Sigmoid colon (tissue), 7 donors: Measurements from ENCODE around the gene CHCHD4. TPM values are rescaled to one million over a fixed set of nuclear protein-coding genes. Genes with fewer than 3 reads are reported as not detected.

ENCODE experiments used
- DNase-seq: peaks from one replicate; pipeline ENCODE4 v3.0.0-alpha.2; 2019
- H3K27ac ChIP-seq, 4 donors: fragments of 200-600 bp; sonication (generic); one replicate each; pipeline ENCODE4 v1.5.1; 2016 to 2019; ENCODE audit warnings: mild to moderate bottlenecking in 1 of 4
- H3K27me3 ChIP-seq, 3 donors: fragments of 200-600 bp; sonication (generic); one replicate each; pipeline ENCODE4 v1.5.1; 2019; ENCODE audit warnings: mild to moderate bottlenecking in 1 of 3
- H3K36me3 ChIP-seq, 4 donors: fragments of 200-600 bp; sonication (generic); one replicate each; pipeline ENCODE4 v1.5.1; 2016 to 2019
- H3K4me1 ChIP-seq, 4 donors: fragments of 200-600 bp; sonication (generic); one replicate each; pipeline ENCODE4 v1.5.1; 2017 to 2019
- H3K4me3 ChIP-seq, 4 donors: fragments of 200-600 bp; sonication (generic); one replicate each; pipeline ENCODE4 v1.5.1; 2017 to 2019; ENCODE audit warnings: mild to moderate bottlenecking in 2 of 4, moderate library complexity in 1 of 4
- H3K9me3 ChIP-seq, 4 donors: fragments of 200-600 bp in 3 of 4; sonication (generic) in 3 of 4; one replicate each; pipeline versions ENCODE4 v1.5.1 to v1.6.1; 2013 to 2019
- EP300 ChIP-seq, 4 donors: sonication (generic); formaldehyde crosslinking; IDR thresholded peaks; one replicate each; pipeline ENCODE4 v1.6.1; 2017; ENCODE audit warnings: antibody characterized with exemption in 4 of 4
- POLR2A ChIP-seq, 2 donors: fragments of 450-650 bp; IDR thresholded peaks; one replicate each; pipeline ENCODE4 v1.6.1; 2016; ENCODE audit warnings: antibody characterized with exemption in 2 of 2, mild to moderate bottlenecking in 2 of 2, moderate library complexity in 2 of 2
- POLR2AphosphoS5 ChIP-seq, 4 donors: sonication (generic); formaldehyde crosslinking; IDR thresholded peaks; one replicate each; pipeline ENCODE4 v1.6.1; 2017; ENCODE audit warnings: antibody characterized with exemption in 4 of 4
- WGBS, 2 donors: extraction: QIAGEN DNeasy Blood & Tissue Kit; methylation state at CpG; one replicate each; pipeline ENCODE4 v1.1.7; 2013; 5-methylcytosine and 5-hydroxymethylcytosine counted together
- intact Hi-C: fragments of 100-400 bp; cut with DNase I; formaldehyde crosslinking; loops from one replicate; pipeline ENCODE4 v1.15.1; 2023
- polyA plus RNA-seq, 3 donors: library from polyadenylated mRNA; stranded (reverse); fragments of 200-250 nt; gene quantifications; one replicate each; pipeline ENCODE4 v1.2.3, GENCODE V29; 2013
- total RNA-seq, 4 donors: library from RNA; depleted of rRNA; stranded (reverse); fragments of >200 nt; gene quantifications; one replicate each; pipeline ENCODE4 v1.1.0, GENCODE V29; 2016
- TF ChIP-seq, protein P1 (sequence below), 4 experiments: fragments of 450-650 bp in 3 of 4; fragments of 200-600 bp in 1 of 4; IDR thresholded peaks; one replicate each; pipeline ENCODE4 v1.5.1; 2016 to 2019; ENCODE audit warnings: antibody characterized with exemption in 4 of 4, mild to moderate bottlenecking in 3 of 4, moderate library complexity in 2 of 4
- donor health status: healthy with polysubstance abuse.
- donor health status: Bipolar disorder and iron deficiency.
- donor health status: healthy.

Gene CHCHD4
- total and polyA plus RNA-seq, 7 donors = 13.0 to 33.8 (median 20.9) TPM

DNA sequence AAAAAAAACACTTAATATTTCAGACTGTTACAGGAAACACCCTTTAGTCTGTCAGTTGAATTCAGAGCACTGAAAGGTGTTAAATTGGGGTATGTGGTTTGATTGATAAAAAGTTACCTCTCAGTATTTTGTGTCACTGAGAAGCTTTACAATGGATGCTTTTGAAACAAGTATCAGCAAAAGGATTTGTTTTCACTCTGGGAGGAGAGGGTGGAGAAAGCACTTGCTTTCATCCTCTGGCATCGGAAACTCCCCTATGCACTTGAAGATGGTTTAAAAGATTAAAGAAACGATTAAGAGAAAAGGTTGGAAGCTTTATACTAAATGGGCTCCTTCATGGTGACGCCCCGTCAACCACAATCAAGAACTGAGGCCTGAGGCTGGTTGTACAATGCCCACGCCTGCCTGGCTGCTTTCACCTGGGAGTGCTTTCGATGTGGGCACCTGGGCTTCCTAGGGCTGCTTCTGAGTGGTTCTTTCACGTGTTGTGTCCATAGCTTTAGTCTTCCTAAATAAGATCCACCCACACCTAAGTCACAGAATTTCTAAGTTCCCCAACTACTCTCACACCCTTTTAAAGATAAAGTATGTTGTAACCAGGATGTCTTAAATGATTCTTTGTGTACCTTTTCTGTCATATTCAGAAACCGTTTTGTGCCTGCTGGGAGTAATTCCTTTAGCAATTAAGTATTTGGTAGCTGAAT, 18.0 kb upstream of the CHCHD4 start:
- Histone ChIP-seq H3K36me3 (peaks cover 12 to 72% (median 20%) of the 10 kb centered on the region in 4 donors), H3K4me3 (no peak overlapping the region), H3K27ac (peak overlapping the region; percentile 81 to 92 (median 84)), H3K9me3 (no peaks in the 10 kb centered on the region), H3K27me3 (no peaks in the 10 kb centered on the region), H3K4me1 (peaks cover 0 to 54% (median 46%) of the 10 kb centered on the region in 4 donors)
- 71 to 82% methylated on average over 8 of the region's 8 CpGs for WGBS, 2 donors
- DNase-seq = no peak
- TF ChIP-seq POLR2A (IDR thresholded peaks at IDR 0.05) = no peak
- no peak for TF ChIP-seq POLR2AphosphoS5 (IDR thresholded peaks at IDR 0.05)
- TF ChIP-seq, protein P1, sequence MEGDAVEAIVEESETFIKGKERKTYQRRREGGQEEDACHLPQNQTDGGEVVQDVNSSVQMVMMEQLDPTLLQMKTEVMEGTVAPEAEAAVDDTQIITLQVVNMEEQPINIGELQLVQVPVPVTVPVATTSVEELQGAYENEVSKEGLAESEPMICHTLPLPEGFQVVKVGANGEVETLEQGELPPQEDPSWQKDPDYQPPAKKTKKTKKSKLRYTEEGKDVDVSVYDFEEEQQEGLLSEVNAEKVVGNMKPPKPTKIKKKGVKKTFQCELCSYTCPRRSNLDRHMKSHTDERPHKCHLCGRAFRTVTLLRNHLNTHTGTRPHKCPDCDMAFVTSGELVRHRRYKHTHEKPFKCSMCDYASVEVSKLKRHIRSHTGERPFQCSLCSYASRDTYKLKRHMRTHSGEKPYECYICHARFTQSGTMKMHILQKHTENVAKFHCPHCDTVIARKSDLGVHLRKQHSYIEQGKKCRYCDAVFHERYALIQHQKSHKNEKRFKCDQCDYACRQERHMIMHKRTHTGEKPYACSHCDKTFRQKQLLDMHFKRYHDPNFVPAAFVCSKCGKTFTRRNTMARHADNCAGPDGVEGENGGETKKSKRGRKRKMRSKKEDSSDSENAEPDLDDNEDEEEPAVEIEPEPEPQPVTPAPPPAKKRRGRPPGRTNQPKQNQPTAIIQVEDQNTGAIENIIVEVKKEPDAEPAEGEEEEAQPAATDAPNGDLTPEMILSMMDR (IDR thresholded peaks at IDR 0.05) = no peak
- no peak for TF ChIP-seq EP300 (IDR thresholded peaks at IDR 0.05)
- intact Hi-C loops = loop anchor here (10.0 kb wide), 1 partner anchor 1478 kb away; the partner anchor contains the start of gene RAF1

DNA sequence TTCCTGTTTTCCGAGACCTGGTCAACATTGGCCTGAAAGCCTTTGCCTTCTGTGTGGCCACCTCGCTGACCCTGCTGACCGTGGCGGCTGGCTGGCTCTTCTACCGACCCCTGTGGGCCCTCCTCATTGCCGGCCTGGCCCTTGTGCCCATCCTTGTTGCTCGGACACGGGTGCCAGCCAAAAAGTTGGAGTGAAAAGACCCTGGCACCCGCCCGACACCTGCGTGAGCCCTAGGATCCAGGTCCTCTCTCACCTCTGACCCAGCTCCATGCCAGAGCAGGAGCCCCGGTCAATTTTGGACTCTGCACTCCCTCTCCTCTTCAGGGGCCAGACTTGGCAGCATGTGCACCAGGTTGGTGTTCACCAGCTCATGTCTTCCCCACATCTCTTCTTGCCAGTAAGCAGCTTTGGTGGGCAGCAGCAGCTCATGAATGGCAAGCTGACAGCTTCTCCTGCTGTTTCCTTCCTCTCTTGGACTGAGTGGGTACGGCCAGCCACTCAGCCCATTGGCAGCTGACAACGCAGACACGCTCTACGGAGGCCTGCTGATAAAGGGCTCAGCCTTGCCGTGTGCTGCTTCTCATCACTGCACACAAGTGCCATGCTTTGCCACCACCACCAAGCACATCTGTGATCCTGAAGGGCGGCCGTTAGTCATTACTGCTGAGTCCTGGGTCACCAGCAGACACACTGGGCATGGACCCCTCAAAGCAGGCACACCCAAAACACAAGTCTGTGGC, 17.1 kb upstream of the CHCHD4 start:
- Histone ChIP-seq H3K27me3 (no peaks in the 10 kb centered on the region), H3K27ac (peak overlapping the region; percentile 12 to 92 (median 84)), H3K4me3 (no peak overlapping the region), H3K4me1 (peaks cover 0 to 59% (median 44%) of the 10 kb centered on the region in 4 donors), H3K36me3 (peaks cover 6 to 72% (median 19%) of the 10 kb centered on the region in 4 donors), H3K9me3 (no peaks in the 10 kb centered on the region)
- DNase-seq = no peak
- 90 to 93% methylated on average over 19 of the region's 19 CpGs for WGBS, 2 donors
- intact Hi-C loops = loop anchor here (10.0 kb wide), 1 partner anchor 1477 kb away; the partner anchor contains the start of gene RAF1
- TF ChIP-seq, protein P1 (IDR thresholded peaks at IDR 0.05) = no peak
- TF ChIP-seq POLR2A (IDR thresholded peaks at IDR 0.05) = no peak
- peak in 1 of 4 donors; percentile 6 for TF ChIP-seq POLR2AphosphoS5 (IDR thresholded peaks at IDR 0.05)
- no peak for TF ChIP-seq EP300 (IDR thresholded peaks at IDR 0.05)

DNA sequence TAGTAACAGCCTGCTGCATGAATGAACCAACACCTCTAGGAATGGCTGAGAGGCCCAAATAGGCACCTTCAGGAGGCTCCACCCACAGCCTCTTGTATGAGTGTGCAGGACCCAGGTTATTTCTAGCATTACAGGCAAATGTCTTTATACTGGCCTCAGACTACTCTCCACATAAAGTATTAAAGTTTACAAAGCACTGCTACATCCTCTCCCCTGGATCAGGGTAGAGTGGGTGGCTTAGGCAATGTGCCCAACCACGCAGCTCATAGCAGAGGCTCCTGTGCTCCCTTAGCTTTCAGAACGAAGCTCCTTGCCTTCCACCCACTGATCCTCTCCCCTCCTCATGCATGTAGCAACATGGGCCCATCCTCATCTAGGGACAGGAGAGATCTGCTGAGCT, 16.5 kb upstream of the CHCHD4 start:
- H3K27ac ChIP-seq = peak overlapping the region in 2 of 4 donors; percentile 81 to 87
- no peak for TF ChIP-seq EP300 (IDR thresholded peaks at IDR 0.05)
- TF ChIP-seq, protein P1 (IDR thresholded peaks at IDR 0.05) = no peak
- TF ChIP-seq POLR2A (IDR thresholded peaks at IDR 0.05) = no peak
- H3K4me1 ChIP-seq = peaks cover 0 to 53% (median 39%) of the 10 kb centered on the region in 4 donors
- no peak overlapping the region for H3K4me3 ChIP-seq
- peaks cover 10 to 72% (median 22%) of the 10 kb centered on the region in 4 donors for H3K36me3 ChIP-seq
- no peaks in the 10 kb centered on the region for H3K9me3 ChIP-seq
- DNase-seq = no peak
- WGBS, 2 donors = 76 to 81% methylated on average over 2 of the region's 2 CpGs
- no peaks in the 10 kb centered on the region for H3K27me3 ChIP-seq
- intact Hi-C loops = loop anchor here (10.0 kb wide), 1 partner anchor 1476 kb away; the partner anchor contains the start of gene RAF1

DNA sequence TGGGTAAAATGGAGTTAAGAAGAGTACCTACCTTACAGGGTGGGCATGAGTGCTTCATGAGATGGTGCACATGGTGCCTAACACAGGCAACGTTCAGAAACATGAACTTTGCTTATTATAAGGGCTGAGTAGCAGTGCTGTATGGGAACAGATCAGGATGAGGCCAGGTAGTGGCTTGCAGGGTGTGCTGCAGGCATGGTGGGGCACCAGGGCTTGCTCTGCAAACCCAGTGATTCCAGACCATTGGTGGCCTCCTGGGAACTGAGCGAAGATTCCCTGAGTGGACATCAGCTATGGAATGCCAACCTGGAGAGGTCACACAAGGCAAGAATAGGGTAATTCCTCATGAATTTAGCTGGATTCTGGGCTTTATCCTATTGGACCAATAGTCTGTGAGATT, 16.0 kb upstream of the CHCHD4 start:
- Histone ChIP-seq H3K9me3 (no peaks in the 10 kb centered on the region), H3K4me3 (no peak overlapping the region), H3K4me1 (peaks cover 0 to 48% (median 35%) of the 10 kb centered on the region in 4 donors), H3K27ac (peak overlapping the region in 2 of 4 donors; percentile 10 to 81), H3K36me3 (peaks cover 10 to 72% (median 25%) of the 10 kb centered on the region in 4 donors), H3K27me3 (no peaks in the 10 kb centered on the region)
- intact Hi-C loops = loop anchor here (10.0 kb wide), 1 partner anchor 1476 kb away; the partner anchor contains the start of gene RAF1
- 84 to 88% methylated on average over 2 of the region's 2 CpGs for WGBS, 2 donors
- TF ChIP-seq EP300 (IDR thresholded peaks at IDR 0.05) (no peak), POLR2AphosphoS5 (IDR thresholded peaks at IDR 0.05) (peak in 1 of 4 donors; percentile 8), POLR2A (IDR thresholded peaks at IDR 0.05) (no peak)
- DNase-seq = no peak

DNA sequence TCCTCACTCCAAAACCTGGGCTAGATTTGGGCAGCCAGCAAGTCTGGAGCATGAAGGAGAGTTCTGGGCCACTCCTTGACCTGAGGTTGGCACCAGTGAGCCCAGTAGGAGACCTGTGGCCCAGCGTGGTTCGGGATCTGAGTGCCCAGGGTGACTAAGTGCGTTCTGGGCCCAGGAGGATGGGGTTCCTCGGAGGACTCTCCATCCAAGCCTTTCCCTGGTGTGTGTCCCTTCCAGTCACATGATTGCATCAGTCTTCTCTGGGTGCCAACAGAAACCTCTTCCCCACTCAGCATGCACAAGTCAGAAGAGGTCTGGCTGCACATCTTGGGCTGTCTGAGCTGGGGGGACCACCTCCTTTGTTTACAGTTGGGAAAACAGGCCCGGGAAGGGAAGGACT, 15.1 kb upstream of the CHCHD4 start:
- 87 to 91% methylated on average over 5 of the region's 5 CpGs for WGBS, 2 donors
- peak overlapping the region in 1 of 4 donors; percentile 81 for H3K27ac ChIP-seq
- no peaks in the 10 kb centered on the region for H3K9me3 ChIP-seq
- no peak overlapping the region for H3K4me3 ChIP-seq
- DNase-seq = no peak
- peaks cover 16 to 81% (median 34%) of the 10 kb centered on the region in 4 donors for H3K36me3 ChIP-seq
- H3K27me3 ChIP-seq = no peaks in the 10 kb centered on the region
- no peak for TF ChIP-seq EP300 (IDR thresholded peaks at IDR 0.05)
- no peak for TF ChIP-seq POLR2A (IDR thresholded peaks at IDR 0.05)
- TF ChIP-seq POLR2AphosphoS5 (IDR thresholded peaks at IDR 0.05) = no peak
- TF ChIP-seq, protein P1 (IDR thresholded peaks at IDR 0.05) = no peak
- peaks cover 0 to 39% (median 26%) of the 10 kb centered on the region in 4 donors for H3K4me1 ChIP-seq
- intact Hi-C loops = loop anchor here (10.0 kb wide), 1 partner anchor 1475 kb away; the partner anchor contains the start of gene RAF1
